OCI-LY7 (cell line): ENCODE measurements around the gene SRC. TPM values are rescaled to one million over a fixed set of nuclear protein-coding genes. Genes with fewer than 3 reads are reported as not detected.

ENCODE experiments used
- BruUV-seq: library from RNA; stranded (reverse); fragments of 400-500 nt; replicated peaks from 2 replicates; lab custom pipeline; 2021; lab: Mats Ljungman, UMichigan
- CTCF ChIA-PET: fragments of 300-600 bp; sonication (Branson Sonifier 250); formaldehyde crosslinking; loops from one replicate; lab custom pipeline; 2022; ENCODE audit warnings: antibody characterized with exemption; ENCODE audit not compliant: unreplicated experiment; lab: Charles Lee
- POLR2A ChIA-PET: fragments of 300-600 bp; sonication (Branson Sonifier 250); formaldehyde crosslinking; loops from one replicate; lab custom pipeline; 2022; ENCODE audit warnings: antibody characterized with exemption; lab: Charles Lee
- DNase-seq: peaks from one replicate; pipeline ENCODE4 v3.0.0-alpha.2; 2015; ENCODE audit warnings: low spot score
- H2AFZ ChIP-seq: fragments of 200-600 bp; sonication (generic), shearing (Covaris generic); 2 replicates; pipeline ENCODE4 v1.6.1; 2014; ENCODE audit warnings: mild to moderate bottlenecking, antibody characterized with exemption, low read length, moderate library complexity
- H3K27ac ChIP-seq: fragments of 200-600 bp; sonication (generic); 2 replicates; pipeline ENCODE4 v1.5.1; 2014; ENCODE audit warnings: mixed run types, low read depth, mild to moderate bottlenecking, moderate library complexity, low read length, inconsistent platforms; ENCODE audit not compliant: poor library complexity, severe bottlenecking
- H3K36me3 ChIP-seq: fragments of 200-600 bp; sonication (generic); 2 replicates; pipeline ENCODE4 v1.6.1; 2014; ENCODE audit warnings: mild to moderate bottlenecking, antibody characterized with exemption, low read length, moderate library complexity, mixed read lengths; ENCODE audit not compliant: insufficient read depth
- H3K4me1 ChIP-seq: fragments of 200-600 bp; sonication (generic); 2 replicates; pipeline ENCODE4 v1.5.1; 2014; ENCODE audit warnings: mild to moderate bottlenecking, low read length; ENCODE audit not compliant: insufficient read depth, poor library complexity, severe bottlenecking
- H3K4me2 ChIP-seq: fragments of 200-600 bp; sonication (generic); 2 replicates; pipeline ENCODE4 v1.6.1; 2014; ENCODE audit warnings: mild to moderate bottlenecking, low read length
- H3K4me3 ChIP-seq: fragments of 200-600 bp; sonication (generic); 2 replicates; pipeline ENCODE4 v1.5.1; 2014; ENCODE audit warnings: mild to moderate bottlenecking, low read depth, low read length; ENCODE audit not compliant: poor library complexity, severe bottlenecking
- H3K79me2 ChIP-seq: fragments of 200-600 bp; sonication (generic); 2 replicates; pipeline ENCODE4 v1.6.1; 2016; ENCODE audit warnings: low read depth, mild to moderate bottlenecking, low read length, moderate library complexity, mixed read lengths; ENCODE audit not compliant: insufficient read depth
- H3K9me2 ChIP-seq: fragments of 200-600 bp; sonication (generic); 2 replicates; pipeline ENCODE4 v1.6.1; 2016; ENCODE audit warnings: mild to moderate bottlenecking, low read length, mixed read lengths; ENCODE audit not compliant: insufficient read depth
- H3K9me3 ChIP-seq: fragments of 200-600 bp; sonication (generic); 2 replicates; pipeline ENCODE4 v1.6.1; 2014; ENCODE audit warnings: mild to moderate bottlenecking, mixed run types, low read length, mixed read lengths
- H4K20me1 ChIP-seq: fragments of 200-600 bp; sonication (generic); 2 replicates; pipeline ENCODE4 v1.6.1; 2014; ENCODE audit warnings: mild to moderate bottlenecking, antibody characterized with exemption, low read length, moderate library complexity, mixed read lengths; ENCODE audit not compliant: insufficient read depth
- CTCF ChIP-seq: fragments of 200-600 bp; sonication (generic); conservative IDR thresholded peaks from 2 replicates; pipeline ENCODE4 v1.5.1; 2014; ENCODE audit warnings: mild to moderate bottlenecking, antibody characterized with exemption, low read length, moderate library complexity, mixed read lengths
- EZH2phosphoT487 ChIP-seq: fragments of 200-600 bp; sonication (generic); IDR thresholded peaks from 2 replicates; pipeline ENCODE4 v1.6.1; 2018; ENCODE audit warnings: low read depth, borderline replicate concordance, mild to moderate bottlenecking, mixed run types, antibody characterized with exemption, low read length, moderate library complexity, mixed read lengths
- intact Hi-C: fragments of 100-400 bp; cut with micrococcal nuclease; formaldehyde crosslinking; loops from one replicate; pipeline ENCODE4 v1.10.0; 2022; ENCODE audit not compliant: unreplicated experiment
- total RNA-seq, 2 experiments: library from RNA; depleted of rRNA in 1 of 2; stranded (reverse); fragments of >200 nt in 1 of 2; shearing (Covaris generic) in 1 of 2; gene quantifications; 2 replicates each; pipeline ENCODE4 v1.2.3, GENCODE V29; 2014 to 2022

SRC gene
- total RNA-seq, 2 experiments from 2014 or later = 0.72 to 3.7 TPM

GRCh38 chr20:37351689-37352607, 6.0 kb downstream of the SRC start:
- H3K9me3 ChIP-seq = no peaks in the 10 kb centered on the region
- H3K79me2 ChIP-seq = no peaks in the 10 kb centered on the region
- no peaks in the 10 kb centered on the region for H3K9me2 ChIP-seq
- no peak overlapping the region for H2AFZ ChIP-seq
- H3K4me3 ChIP-seq = no peak overlapping the region
- no peak overlapping the region for H3K27ac ChIP-seq
- POLR2A ChIA-PET = interaction anchor here (1.2 kb wide), 1 partner anchor 26 kb away, joined by 3 read pairs; no protein-coding TSS in a partner anchor
- DNase-seq = no peak
- no TSS peak for BruUV-seq
- peaks cover 17% of the 10 kb centered on the region for H3K4me1 ChIP-seq
- TF ChIP-seq CTCF (no peak), EZH2phosphoT487 (no peak)
- no peak overlapping the region for H3K4me2 ChIP-seq
- CTCF ChIA-PET = interaction anchor here (0.6 kb wide), 1 partner anchor 52 kb away, joined by 3 read pairs; no protein-coding TSS in a partner anchor
- intact Hi-C loops = no loop called here
- H4K20me1 ChIP-seq = no peaks in the 10 kb centered on the region
- H3K36me3 ChIP-seq = no peaks in the 10 kb centered on the region

- H3K9me2 ChIP-seq = no peaks in the 10 kb centered on the region
- no peak overlapping the region for H3K27ac ChIP-seq
- intact Hi-C loops = no loop called here
- no peak overlapping the region for H3K4me3 ChIP-seq
- H3K9me3 ChIP-seq = no peaks in the 10 kb centered on the region
- H3K4me1 ChIP-seq = peaks cover 17% of the 10 kb centered on the region
- TF ChIP-seq EZH2phosphoT487 (no peak), CTCF (no peak)
- CTCF ChIA-PET = no interaction called here
- no peaks in the 10 kb centered on the region for H3K79me2 ChIP-seq
- no peak overlapping the region for H2AFZ ChIP-seq
- no peaks in the 10 kb centered on the region for H3K36me3 ChIP-seq
- H3K4me2 ChIP-seq = no peak overlapping the region
- no peak for DNase-seq
- H4K20me1 ChIP-seq = no peaks in the 10 kb centered on the region
- BruUV-seq = no TSS peak
- POLR2A ChIA-PET = interaction anchor here (0.6 kb wide), 1 partner anchor 16 kb away, joined by 3 read pairs; no protein-coding TSS in a partner anchor
These were observed 6.7 kb downstream of the SRC start for GRCh38 chr20:37352608-37352980.
